Calu3 (cell line): Measurements from ENCODE around the gene VGLL1. TPM values are rescaled to one million over a fixed set of nuclear protein-coding genes. Genes with fewer than 3 reads are reported as not detected.
A peak's percentile ranks its signal among the peaks of the same experiment; 100 is the strongest.

Experiments used
- BruUV-seq: library from RNA; stranded (reverse); fragments of 400-500 nt; replicated peaks from 2 replicates; lab custom pipeline; 2021; lab: Mats Ljungman, UMichigan
- CTCF ChIA-PET: fragments of 300-600 bp; sonication (Branson Sonifier 250); formaldehyde crosslinking; loops from one replicate; lab custom pipeline; 2022; ENCODE audit warnings: antibody characterized with exemption; lab: Charles Lee
- DNase-seq: peaks from one replicate; pipeline ENCODE4 v3.0.0; 2022
- H3K27ac Mint-ChIP-seq: one replicate; pipeline ENCODE4 v1.8.0; 2022; ENCODE audit warnings: mixed read lengths; ENCODE audit not compliant: unreplicated experiment
- H3K27me3 Mint-ChIP-seq: one replicate; pipeline ENCODE4 v1.8.0; 2022; ENCODE audit warnings: mixed read lengths; ENCODE audit not compliant: unreplicated experiment
- H3K36me3 Mint-ChIP-seq: one replicate; pipeline ENCODE4 v1.8.0; 2022; ENCODE audit warnings: mild to moderate bottlenecking, moderate library complexity, mixed read lengths; ENCODE audit not compliant: insufficient read depth, unreplicated experiment
- H3K4me1 Mint-ChIP-seq: one replicate; pipeline ENCODE4 v1.8.0; 2022; ENCODE audit warnings: mild to moderate bottlenecking, low read depth, mixed read lengths; ENCODE audit not compliant: unreplicated experiment
- H3K4me3 Mint-ChIP-seq: one replicate; pipeline ENCODE4 v1.8.0; 2022; ENCODE audit warnings: mild to moderate bottlenecking, low read depth, moderate library complexity, mixed read lengths; ENCODE audit not compliant: unreplicated experiment
- H3K9me3 Mint-ChIP-seq: one replicate; pipeline ENCODE4 v1.8.0; 2022; ENCODE audit warnings: low read depth, mixed read lengths; ENCODE audit not compliant: unreplicated experiment
- intact Hi-C: fragments of 100-400 bp; cut with micrococcal nuclease; formaldehyde crosslinking; loops from one replicate; pipeline ENCODE4 v1.10.0; 2022; ENCODE audit not compliant: unreplicated experiment
- total RNA-seq: library from RNA; stranded (reverse); gene quantifications from 2 replicates; pipeline ENCODE4 v1.2.3, GENCODE V29; 2022
- TF ChIP-seq, protein P1 (sequence below): fragments of 200-600 bp; IDR thresholded peaks from one replicate; pipeline ENCODE4 v1.8.0; 2022; ENCODE audit warnings: antibody characterized with exemption; ENCODE audit not compliant: unreplicated experiment

Gene VGLL1
- total RNA-seq, 1 experiment from 2014 or later: 92.2 TPM

GRCh38 chrX:136525738-136526606 lies 6.0 kb upstream of the VGLL1 start:
- intact Hi-C loops: no loop called here
- CTCF ChIA-PET: interaction anchor here (0.9 kb wide), 1 partner anchor 29 kb away, joined by 6 read pairs; the partner anchor contains the start of gene HTATSF1
- no TSS peak for BruUV-seq

GRCh38 chrX:136528645-136529315 lies 3.2 kb upstream of the VGLL1 start:
- peaks cover 4% of the 10 kb centered on the region for H3K9me3 Mint-ChIP-seq
- peaks cover 12% of the 10 kb centered on the region for H3K36me3 Mint-ChIP-seq
- intact Hi-C loops: no loop called here
- CTCF ChIA-PET: interaction anchor here (0.6 kb wide), 1 partner anchor 105 kb away, joined by 4 read pairs; no protein-coding TSS in a partner anchor
- peaks cover 93% of the 10 kb centered on the region for H3K4me1 Mint-ChIP-seq
- no peaks in the 10 kb centered on the region for H3K27me3 Mint-ChIP-seq
- H3K27ac Mint-ChIP-seq: peak overlapping the region; percentile 84
- DNase-seq: peak; percentile 55
- BruUV-seq: no TSS peak
- TF ChIP-seq, protein P1, sequence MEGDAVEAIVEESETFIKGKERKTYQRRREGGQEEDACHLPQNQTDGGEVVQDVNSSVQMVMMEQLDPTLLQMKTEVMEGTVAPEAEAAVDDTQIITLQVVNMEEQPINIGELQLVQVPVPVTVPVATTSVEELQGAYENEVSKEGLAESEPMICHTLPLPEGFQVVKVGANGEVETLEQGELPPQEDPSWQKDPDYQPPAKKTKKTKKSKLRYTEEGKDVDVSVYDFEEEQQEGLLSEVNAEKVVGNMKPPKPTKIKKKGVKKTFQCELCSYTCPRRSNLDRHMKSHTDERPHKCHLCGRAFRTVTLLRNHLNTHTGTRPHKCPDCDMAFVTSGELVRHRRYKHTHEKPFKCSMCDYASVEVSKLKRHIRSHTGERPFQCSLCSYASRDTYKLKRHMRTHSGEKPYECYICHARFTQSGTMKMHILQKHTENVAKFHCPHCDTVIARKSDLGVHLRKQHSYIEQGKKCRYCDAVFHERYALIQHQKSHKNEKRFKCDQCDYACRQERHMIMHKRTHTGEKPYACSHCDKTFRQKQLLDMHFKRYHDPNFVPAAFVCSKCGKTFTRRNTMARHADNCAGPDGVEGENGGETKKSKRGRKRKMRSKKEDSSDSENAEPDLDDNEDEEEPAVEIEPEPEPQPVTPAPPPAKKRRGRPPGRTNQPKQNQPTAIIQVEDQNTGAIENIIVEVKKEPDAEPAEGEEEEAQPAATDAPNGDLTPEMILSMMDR: no peak
- H3K4me3 Mint-ChIP-seq: peak overlapping the region; percentile 15

More at GRCh38 chrX:136525738-136526606, 6.0 kb upstream of the VGLL1 start:
- peak; percentile 58 for DNase-seq
- TF ChIP-seq, protein P1: no peak
- Mint-ChIP-seq H3K4me3 (peak overlapping the region; percentile 23), H3K27me3 (no peaks in the 10 kb centered on the region), H3K4me1 (peaks cover 66% of the 10 kb centered on the region), H3K27ac (peak overlapping the region; percentile 24), H3K36me3 (no peaks in the 10 kb centered on the region), H3K9me3 (peaks cover 4% of the 10 kb centered on the region)

DNA sequence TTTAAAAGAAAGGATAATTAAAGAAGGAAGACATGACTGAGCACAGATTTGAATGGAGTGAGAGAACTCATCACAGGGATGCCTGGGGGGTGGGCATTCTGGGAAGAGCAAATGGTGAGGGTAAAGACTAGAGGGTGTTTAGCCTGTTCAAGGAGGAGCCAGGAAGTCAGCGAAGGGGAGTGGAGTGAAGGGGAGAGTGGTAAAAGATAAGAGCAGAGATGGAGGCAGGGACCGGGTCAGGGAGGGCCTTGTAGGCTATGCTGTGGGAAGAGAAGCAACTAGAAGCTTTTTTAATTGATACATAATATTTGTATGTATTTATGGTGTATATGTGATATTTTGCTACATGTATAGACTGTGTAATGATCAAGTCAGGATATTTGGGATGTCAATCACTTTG lies 2.2 kb upstream of the VGLL1 start:
- Mint-ChIP-seq H3K36me3 (peaks cover 12% of the 10 kb centered on the region), H3K27me3 (no peaks in the 10 kb centered on the region), H3K4me1 (peaks cover 94% of the 10 kb centered on the region), H3K27ac (no peak overlapping the region), H3K9me3 (peaks cover 4% of the 10 kb centered on the region), H3K4me3 (no peak overlapping the region)
- intact Hi-C loops: loop anchor here (5.0 kb wide), 1 partner anchor 32 kb away; the partner anchor contains the start of gene HTATSF1
- CTCF ChIA-PET: no interaction called here
- no TSS peak for BruUV-seq
- peak; percentile 9 for DNase-seq
- TF ChIP-seq, protein P1: no peak

GRCh38 chrX:136534131-136534530 lies 2.1 kb downstream of the VGLL1 start:
- DNase-seq: no peak
- TF ChIP-seq, protein P1: no peak
- BruUV-seq: no TSS peak
- CTCF ChIA-PET: no interaction called here
- intact Hi-C loops: loop anchor here (5.0 kb wide), 1 partner anchor 37 kb away; the partner anchor contains the start of gene HTATSF1
- Mint-ChIP-seq H3K4me3 (peak overlapping the region; percentile 78), H3K27me3 (no peaks in the 10 kb centered on the region), H3K4me1 (peaks cover 54% of the 10 kb centered on the region), H3K27ac (no peak overlapping the region), H3K36me3 (peaks cover 18% of the 10 kb centered on the region), H3K9me3 (no peaks in the 10 kb centered on the region)
